ENCODE data around the gene MAPK4.
"Not testable (repeated sequence)": the region's sequence is repeated elsewhere in the genome, so short reads cannot be mapped to it uniquely, and the experiment has no call there.

Gene MAPK4

GRCh38 chr18:50559752-50560680 is at the start of gene MAPK4:
Gene MAPK4 (plus strand): TSS chr18:50560087. CDS start chr18:50663959, 103,872 bp downstream.
- DNase-seq (ENCODE audit: low read depth in 2 of 2) = no peak

- DNase-seq (ENCODE audit: low read depth in 2 of 2) = not testable (repeated sequence)
Measured at GRCh38 chr18:50517277-50517676, 42.6 kb upstream of the MAPK4 start.

DNA sequence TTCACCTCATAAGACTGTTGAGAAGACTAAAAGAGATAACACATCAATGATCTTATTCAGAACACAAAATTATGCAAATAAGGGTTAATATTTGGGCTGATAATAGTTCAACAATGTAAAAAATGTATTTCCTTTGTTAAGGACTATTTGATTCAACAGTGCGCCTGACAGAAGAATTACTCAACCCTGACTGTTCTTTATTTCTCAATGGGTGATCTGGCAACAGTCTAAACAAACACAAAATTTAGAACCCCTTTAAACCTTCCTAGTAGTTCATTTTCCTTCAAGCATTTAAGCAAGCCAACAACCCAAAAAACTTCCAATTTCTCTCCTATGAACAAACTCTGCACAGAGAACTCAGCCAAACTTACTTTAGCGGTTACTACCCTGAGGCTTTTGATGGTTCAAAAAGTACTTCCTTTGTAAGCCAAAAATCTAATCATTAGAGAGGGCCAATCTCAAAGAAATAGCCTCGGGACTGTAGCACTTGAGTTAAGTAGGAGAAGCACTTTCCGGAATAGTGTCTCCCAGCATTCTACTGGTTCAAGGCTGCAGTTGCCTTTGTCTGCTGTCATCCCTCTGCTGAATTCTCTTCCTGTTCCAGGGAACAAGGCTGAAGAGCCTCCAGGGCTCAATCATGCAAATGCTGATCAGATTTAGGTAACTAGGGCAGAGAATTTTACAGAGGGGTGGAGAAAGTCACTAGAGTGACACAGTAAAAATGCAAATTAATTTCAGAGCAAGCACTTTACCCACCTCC is 40.9 kb upstream of the MAPK4 start:
- no peak for DNase-seq (ENCODE audit: low read depth in 2 of 2)

DNA sequence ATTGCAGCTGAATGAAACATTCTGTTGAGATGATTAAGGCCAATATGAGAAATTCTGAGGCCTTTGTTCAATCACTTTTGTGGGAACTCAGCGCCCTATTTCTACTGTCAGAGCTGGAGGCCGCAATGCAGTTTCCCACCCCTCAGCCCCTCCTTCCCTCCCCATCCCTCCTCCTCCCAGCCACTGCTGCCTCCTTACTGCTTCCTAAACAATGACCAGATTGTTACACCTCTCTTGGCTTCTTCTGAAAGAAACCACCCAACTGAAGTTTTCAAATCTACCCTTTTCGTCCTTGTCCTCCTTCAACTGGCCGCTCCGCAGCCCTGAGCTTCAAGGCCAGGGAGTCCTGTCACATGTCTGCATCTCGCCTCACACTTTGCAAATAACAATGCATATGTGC is 36.7 kb upstream of the MAPK4 start:
- DNase-seq (ENCODE audit: low read depth in 2 of 2) = no peak

DNA sequence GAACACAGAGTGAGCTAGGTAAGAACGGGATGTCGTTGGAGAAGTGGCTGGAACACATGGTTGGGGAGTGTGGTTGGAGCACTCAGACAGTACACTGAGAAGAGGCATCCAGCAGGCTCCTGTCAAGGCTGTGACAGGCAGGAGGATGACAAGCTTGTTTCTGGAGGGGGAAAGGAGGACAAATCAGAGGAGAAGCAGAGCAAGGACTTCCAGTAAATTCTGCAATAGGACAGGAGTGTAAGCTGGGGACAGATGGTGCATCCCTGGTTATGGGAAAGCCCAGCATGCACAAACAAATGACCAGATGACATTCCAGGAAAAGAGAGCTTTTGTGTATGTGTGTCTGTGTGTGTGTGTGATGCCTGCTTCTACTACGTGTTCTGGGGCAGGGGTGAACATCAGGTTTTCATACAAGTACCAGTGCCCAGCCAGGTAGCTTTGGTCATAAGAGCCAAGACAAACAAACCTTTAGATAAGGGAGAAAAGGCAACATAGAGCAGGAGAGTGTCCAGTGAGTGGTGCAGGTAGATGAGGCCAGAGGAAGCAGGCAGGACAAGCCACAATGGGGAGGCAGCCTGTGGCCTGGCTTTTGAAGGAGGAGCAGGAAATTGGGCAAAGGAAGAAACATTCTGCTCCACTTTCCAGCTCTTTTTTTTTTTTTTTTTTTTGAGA is 32.1 kb upstream of the MAPK4 start:
- DNase-seq (ENCODE audit: low read depth in 2 of 2) = no peak

DNA sequence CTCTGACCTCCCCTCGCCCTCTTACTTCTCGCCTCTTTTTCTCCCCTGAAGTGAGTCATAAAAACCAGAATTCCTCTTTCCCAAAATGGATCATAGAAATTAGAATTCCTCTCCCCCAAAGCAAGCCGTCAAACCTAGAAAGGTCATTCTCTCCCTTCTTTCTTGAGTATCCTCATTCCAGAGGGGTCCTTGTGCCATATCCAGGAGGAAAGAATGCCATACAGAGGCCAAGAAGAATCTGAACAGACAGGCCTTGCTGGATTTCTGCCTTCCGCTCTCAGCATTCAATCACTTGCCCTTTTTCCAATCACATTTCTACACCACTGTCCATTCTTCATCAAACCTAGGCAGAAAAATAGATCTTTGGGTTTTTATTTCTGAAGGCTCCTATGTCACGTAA is 31.1 kb upstream of the MAPK4 start:
- no peak for DNase-seq (ENCODE audit: low read depth in 2 of 2)

GRCh38 chr18:50533822-50534221 is 26.1 kb upstream of the MAPK4 start:
- DNase-seq (ENCODE audit: low read depth in 2 of 2) = not testable (repeated sequence)

DNA sequence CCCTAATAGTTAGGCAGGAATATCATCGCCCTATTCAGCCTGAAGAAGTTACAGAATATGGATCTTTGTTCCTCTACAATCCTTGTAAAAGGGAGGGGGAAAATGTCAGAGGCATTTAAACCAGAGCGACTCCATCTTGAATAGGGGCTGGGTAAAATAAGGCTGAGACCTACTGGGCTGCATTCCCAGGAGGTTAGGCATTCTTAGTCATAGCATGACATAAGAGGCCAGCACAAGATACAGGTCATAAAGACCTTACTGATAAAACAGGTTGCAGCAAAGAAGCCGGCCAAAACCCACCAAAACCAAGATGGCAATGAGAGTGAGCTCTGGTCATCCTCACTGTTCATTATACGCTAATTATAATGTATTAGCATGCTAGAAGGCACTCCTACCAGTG is 15.4 kb upstream of the MAPK4 start:
- DNase-seq (ENCODE audit: low read depth in 2 of 2) = not testable (repeated sequence)

DNA sequence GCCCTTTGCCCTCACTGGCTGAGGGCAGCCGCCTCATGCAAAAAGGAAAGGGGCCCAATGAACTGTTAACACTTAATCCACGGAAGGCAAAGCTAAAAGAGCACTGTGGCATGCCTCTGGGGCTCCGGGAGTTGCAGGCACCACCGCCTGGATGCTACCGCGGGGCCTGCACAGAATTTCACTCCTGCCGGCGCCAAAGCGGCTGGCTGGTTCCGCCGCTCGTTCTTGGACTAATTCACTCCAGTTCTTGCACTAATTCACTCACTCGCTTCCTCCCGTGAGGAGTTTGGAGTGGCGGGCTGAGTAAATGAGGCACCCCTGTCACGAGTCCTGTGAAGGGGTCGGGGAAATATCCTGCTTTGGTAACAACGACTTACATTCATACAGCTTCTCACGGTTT is 14.0 kb upstream of the MAPK4 start:
- no peak for DNase-seq (ENCODE audit: low read depth in 2 of 2)

GRCh38 chr18:50548160-50548559 is 11.7 kb upstream of the MAPK4 start:
- DNase-seq (ENCODE audit: low read depth in 2 of 2) = no peak

- not testable (repeated sequence) for DNase-seq (ENCODE audit: low read depth in 2 of 2)
Measured at GRCh38 chr18:50551651-50552050, 8.2 kb upstream of the MAPK4 start.

DNA sequence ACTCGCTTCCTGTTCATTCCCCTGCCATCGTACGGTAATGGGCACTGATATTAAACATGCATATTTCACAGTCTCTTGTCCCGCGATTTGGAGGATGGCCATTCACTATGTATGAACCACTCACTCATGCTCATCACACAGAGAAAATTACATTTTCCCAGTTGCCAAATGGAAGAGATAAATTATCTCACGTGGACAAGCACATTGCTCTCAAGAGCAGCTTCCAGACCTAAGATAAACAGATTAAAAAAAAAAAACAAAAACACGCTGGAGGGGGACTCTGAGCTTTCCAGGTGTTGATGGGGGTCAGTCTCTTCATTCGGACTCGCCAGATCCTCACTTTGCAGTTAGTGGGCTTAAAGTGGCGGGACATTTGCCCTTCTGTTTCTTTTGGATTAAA is 1.7 kb upstream of the MAPK4 start:
- DNase-seq (ENCODE audit: low read depth in 2 of 2) = no peak

DNA sequence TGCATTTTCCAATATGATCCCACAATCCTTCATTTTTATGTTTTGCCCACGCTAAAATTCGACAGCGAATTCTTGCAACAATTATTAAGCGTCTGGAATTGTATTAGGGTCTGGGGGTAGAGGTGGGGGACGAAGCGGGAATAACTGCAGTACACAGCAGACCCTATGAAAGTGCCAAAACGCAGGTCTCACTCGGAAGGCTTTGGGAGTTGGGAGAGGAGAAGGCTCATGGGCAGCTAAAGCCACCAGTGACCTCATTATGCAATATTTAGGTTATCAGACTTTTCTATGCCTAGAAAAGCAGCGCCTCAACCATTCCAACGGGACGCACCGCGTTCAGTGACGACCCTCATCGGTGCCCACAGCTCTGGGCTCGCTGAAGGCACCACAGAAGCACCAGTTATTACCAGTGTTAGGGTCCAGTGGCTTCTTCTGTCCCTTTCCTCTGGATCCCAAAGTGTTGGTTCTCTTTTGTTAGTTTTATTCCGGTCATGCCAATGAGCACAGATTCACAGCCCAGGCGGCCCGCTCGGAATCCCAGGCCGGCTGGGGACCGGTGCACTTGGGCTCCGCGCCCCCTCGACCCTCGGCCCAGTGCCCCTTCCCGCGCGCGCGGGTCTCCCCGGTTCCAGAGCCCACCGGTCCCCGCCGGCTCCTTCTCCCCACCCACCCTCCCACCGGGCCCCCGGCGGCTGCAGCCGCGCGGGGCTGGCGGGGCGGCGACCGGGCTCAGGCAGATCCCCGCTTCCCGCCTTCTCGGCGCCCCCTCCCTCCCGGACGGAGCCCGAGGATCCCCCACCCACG is 737 bp upstream of the MAPK4 start:
- no peak for DNase-seq (ENCODE audit: low read depth in 2 of 2)

DNA sequence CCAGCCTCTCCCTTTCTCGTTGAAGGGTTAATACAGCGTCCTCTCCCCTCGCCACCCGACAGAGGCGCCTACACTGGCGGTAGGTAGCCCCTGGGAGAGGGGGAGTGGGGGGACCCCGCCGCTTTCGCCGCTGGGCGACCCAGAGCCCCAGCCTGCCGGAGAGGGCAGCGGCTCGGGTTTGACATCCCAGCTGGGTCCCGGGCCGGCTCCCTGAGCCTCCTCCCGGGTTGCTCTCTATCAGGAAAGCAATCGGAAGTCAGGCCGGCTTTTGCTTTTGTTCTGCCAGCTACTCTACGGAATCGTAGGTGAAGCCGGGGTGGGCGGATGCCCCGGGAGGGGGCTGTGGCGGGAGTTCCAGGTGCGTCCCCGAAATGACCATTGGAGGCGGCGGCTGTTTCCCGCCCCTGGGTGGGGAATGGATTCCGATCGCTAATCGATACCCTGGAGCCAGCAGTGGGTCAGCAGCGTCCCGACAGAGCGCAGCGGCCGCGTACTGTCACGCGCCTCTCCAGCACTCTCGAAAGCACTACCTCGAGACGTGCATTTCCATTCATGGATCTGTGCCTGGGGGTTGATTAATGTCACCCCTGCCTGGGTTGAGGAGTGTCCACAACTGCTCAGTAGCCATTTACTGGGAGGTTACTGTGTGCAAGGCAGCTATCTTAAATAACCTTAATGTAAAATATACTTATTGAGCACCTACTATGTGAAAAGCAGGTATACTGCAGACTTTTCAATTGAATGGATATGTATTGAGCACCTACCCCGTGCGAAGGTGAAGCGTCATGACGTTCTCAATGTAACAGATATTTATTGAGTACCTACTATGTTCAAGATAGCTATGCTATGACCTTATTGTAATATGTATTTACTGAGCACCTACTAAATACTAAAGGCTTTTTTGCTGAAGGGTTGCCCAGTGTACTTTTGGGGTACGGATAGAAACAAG is 1.1 kb downstream of the MAPK4 start:
- no peak for DNase-seq (ENCODE audit: low read depth in 2 of 2)

- DNase-seq (ENCODE audit: low read depth in 2 of 2) = not testable (repeated sequence)
Measured at GRCh38 chr18:50562258-50562657, 2.4 kb downstream of the MAPK4 start.

- DNase-seq (ENCODE audit: low read depth in 2 of 2) = no peak
Measured at GRCh38 chr18:50562686-50563085, 2.8 kb downstream of the MAPK4 start.

DNA sequence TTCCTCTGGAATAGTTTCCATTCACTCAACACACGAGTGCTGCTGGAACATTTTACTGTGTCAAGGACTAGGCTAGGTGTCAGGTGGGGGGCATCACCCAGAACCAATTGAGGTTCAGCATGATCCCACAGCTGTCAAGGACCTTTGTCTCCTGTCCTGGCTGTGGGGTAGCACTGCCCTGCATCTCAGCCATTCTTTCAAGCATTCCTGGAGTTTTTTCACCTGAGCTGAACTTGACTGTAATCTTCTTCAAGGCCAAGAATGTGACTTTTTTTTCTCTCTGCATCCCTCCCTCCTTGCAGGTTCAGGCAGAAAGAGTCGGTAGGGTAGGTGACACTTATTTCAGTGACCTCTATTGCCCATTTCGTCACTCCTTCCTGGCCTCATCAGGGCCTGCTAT is 3.5 kb downstream of the MAPK4 start:
- no peak for DNase-seq (ENCODE audit: low read depth in 2 of 2)

DNA sequence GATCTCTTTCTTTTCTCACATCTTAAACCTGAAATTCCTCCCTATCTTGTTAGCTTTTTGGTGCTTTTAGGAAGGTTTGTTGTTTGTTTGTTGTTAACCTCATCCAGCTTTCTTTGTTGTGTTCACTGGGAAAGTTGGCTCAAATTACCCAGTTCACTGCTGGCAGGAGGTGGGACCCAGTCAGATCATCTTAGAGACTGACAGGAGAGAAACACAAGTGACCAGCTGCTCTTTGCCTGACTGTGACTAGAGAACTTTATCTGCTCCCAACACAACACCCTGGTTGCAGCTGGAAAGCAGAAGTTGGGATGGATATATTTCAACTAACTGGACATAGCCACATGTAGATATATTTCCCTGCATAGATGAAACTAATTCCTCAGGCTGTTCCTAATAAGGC is 10.0 kb downstream of the MAPK4 start:
- no peak for DNase-seq (ENCODE audit: low read depth in 2 of 2)

- DNase-seq (ENCODE audit: low read depth in 2 of 2) = no peak
Measured at GRCh38 chr18:50571606-50572005, 11.7 kb downstream of the MAPK4 start.

- DNase-seq (ENCODE audit: low read depth in 2 of 2) = not testable (repeated sequence)
Measured at GRCh38 chr18:50573196-50573595, 13.3 kb downstream of the MAPK4 start.
